Right atrium auricular region (tissue), 2 donors: Measurements from ENCODE around the gene GTPBP1. TPM values are rescaled to one million over a fixed set of nuclear protein-coding genes. Genes with fewer than 3 reads are reported as not detected.
A peak's percentile ranks its signal among the peaks of the same experiment; 100 is the strongest.

Experiments
- DNase-seq: peaks from one replicate; pipeline ENCODE4 v3.0.0-alpha.2; 2019; ENCODE audit warnings: low spot score
- H3K27ac ChIP-seq, 2 donors: fragments of 200-600 bp; sonication (generic); 1 replicate in 1 of 2; 2 replicates in 1 of 2; pipeline ENCODE4 v1.5.1; 2016 to 2019
- H3K27me3 ChIP-seq, 2 donors: fragments of 200-600 bp; sonication (generic); one replicate each; pipeline versions ENCODE4 v1.5.1 to v1.6.0; 2017 to 2019
- H3K36me3 ChIP-seq: fragments of 200-600 bp; sonication (generic); one replicate; pipeline ENCODE4 v1.5.1; 2016
- H3K4me1 ChIP-seq, 2 donors: fragments of 200-600 bp; sonication (generic); one replicate each; pipeline versions ENCODE4 v1.5.1 to v1.6.0; 2017 to 2019
- H3K4me3 ChIP-seq, 2 donors: fragments of 200-600 bp; sonication (generic); 1 replicate in 1 of 2; 2 replicates in 1 of 2; pipeline ENCODE4 v1.5.1; 2017 to 2019; ENCODE audit warnings: mild to moderate bottlenecking in 1 of 2, moderate library complexity in 1 of 2
- H3K9me3 ChIP-seq, 2 donors: fragments of 200-600 bp; sonication (generic); one replicate each; pipeline ENCODE4 v1.5.1; 2019
- total RNA-seq, 2 donors: library from RNA; depleted of rRNA; stranded (reverse); fragments of >200 nt; gene quantifications; one replicate each; pipeline ENCODE4 v1.1.0, GENCODE V29; 2016
- TF ChIP-seq, protein P1 (sequence below), 2 donors: fragments of 200-600 bp; sonication (generic); IDR thresholded peaks; one replicate each; pipeline ENCODE4 v1.5.1; 2019; ENCODE audit warnings: antibody characterized with exemption in 2 of 2

Gene GTPBP1
- total RNA-seq, 2 donors from 2014 or later: 23.2 to 32.2 TPM

DNA sequence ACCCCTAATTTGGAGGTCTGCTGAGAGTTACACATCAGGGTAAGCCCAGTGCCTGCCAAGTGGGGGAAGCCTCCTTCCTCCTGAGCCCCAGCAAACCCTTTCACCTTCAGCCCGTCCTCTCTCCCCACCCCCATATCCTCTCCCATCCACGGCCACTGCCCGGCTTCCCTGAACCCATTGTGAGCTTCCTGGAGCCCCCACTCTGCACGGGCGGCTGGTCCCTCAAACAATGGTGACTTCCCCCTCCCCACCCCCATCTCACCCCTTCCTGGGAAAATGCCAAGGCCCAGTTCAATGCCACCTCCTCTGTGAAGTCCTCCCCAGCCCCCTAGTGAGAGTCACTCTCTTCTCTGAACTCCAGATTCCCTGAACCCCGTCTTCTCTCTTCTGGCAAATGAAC is 70.3 kb downstream of the GTPBP1 start:
- TF ChIP-seq, protein P1, sequence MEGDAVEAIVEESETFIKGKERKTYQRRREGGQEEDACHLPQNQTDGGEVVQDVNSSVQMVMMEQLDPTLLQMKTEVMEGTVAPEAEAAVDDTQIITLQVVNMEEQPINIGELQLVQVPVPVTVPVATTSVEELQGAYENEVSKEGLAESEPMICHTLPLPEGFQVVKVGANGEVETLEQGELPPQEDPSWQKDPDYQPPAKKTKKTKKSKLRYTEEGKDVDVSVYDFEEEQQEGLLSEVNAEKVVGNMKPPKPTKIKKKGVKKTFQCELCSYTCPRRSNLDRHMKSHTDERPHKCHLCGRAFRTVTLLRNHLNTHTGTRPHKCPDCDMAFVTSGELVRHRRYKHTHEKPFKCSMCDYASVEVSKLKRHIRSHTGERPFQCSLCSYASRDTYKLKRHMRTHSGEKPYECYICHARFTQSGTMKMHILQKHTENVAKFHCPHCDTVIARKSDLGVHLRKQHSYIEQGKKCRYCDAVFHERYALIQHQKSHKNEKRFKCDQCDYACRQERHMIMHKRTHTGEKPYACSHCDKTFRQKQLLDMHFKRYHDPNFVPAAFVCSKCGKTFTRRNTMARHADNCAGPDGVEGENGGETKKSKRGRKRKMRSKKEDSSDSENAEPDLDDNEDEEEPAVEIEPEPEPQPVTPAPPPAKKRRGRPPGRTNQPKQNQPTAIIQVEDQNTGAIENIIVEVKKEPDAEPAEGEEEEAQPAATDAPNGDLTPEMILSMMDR (IDR thresholded peaks at IDR 0.05): no peak
- DNase-seq: no peak
- Histone ChIP-seq H3K4me3 (no peak overlapping the region), H3K27me3 (no peaks in the 10 kb centered on the region), H3K27ac (no peak overlapping the region), H3K36me3 (peaks cover 14% of the 10 kb centered on the region), H3K4me1 (peaks cover 0 to 21% of the 10 kb centered on the region in 2 donors), H3K9me3 (no peaks in the 10 kb centered on the region)

DNA sequence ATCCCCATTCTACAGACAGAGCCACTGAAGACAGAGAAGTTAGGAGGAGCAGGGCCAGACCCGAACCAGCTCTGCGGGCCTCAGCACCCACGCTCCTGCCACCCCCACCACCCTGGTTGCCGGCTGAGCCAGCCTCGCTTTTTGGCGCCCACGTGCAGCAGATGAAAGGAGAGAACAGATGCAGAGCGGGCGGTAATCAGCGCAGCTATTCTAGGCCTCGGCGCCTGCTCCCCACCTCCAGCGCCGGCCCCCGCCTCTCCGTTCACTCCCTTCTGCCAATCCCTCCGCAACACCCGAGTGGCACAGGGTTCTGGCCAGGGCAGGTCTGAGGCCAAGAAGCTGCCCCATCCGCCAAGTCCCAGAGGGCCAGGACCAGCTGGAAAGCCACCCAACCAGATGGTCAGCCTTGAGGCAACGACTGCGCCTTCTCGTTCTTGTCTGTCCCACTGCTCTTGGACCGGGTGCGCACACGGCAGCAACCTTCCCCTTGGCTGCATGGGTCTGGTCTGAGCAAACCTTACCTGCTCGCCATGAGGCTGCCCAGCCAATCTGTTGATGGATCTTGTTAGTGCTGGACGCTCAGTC is 71.4 kb downstream of the GTPBP1 start:
- no peak for DNase-seq
- TF ChIP-seq, protein P1 (IDR thresholded peaks at IDR 0.05): no peak
- no peaks in the 10 kb centered on the region for H3K9me3 ChIP-seq
- H3K27me3 ChIP-seq: no peaks in the 10 kb centered on the region
- peaks cover 0 to 32% of the 10 kb centered on the region in 2 donors for H3K4me1 ChIP-seq
- peaks cover 14% of the 10 kb centered on the region for H3K36me3 ChIP-seq
- no peak overlapping the region for H3K4me3 ChIP-seq
- H3K27ac ChIP-seq: peak overlapping the region in 1 of 2 donors; percentile 48

DNA sequence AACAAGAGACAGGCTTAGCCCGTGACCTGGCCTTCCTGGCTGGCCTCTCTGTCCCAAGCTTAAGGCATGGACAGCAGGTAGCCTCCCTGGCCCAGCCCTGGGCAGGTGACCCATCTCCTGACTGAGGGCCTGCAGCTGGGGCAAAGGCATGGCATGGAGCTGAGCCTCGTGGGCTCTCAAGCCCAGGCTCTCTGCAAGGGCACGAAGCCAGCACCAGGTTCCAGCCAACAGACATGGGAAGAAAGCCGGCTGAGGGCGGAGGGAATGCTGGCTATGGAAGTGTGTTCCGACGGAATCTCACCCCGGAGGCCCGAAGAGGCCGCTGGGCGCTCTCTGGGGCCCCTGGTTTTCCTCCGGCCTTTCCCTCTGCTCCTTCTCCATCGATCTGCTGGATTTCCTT is 75.3 kb downstream of the GTPBP1 start:
- Histone ChIP-seq H3K4me1 (peaks cover 0 to 65% of the 10 kb centered on the region in 2 donors), H3K9me3 (no peaks in the 10 kb centered on the region), H3K27me3 (no peaks in the 10 kb centered on the region), H3K36me3 (peaks cover 14% of the 10 kb centered on the region), H3K4me3 (no peak overlapping the region), H3K27ac (peak overlapping the region; percentile 81 to 93)
- TF ChIP-seq, protein P1 (IDR thresholded peaks at IDR 0.05): no peak
- no peak for DNase-seq

DNA sequence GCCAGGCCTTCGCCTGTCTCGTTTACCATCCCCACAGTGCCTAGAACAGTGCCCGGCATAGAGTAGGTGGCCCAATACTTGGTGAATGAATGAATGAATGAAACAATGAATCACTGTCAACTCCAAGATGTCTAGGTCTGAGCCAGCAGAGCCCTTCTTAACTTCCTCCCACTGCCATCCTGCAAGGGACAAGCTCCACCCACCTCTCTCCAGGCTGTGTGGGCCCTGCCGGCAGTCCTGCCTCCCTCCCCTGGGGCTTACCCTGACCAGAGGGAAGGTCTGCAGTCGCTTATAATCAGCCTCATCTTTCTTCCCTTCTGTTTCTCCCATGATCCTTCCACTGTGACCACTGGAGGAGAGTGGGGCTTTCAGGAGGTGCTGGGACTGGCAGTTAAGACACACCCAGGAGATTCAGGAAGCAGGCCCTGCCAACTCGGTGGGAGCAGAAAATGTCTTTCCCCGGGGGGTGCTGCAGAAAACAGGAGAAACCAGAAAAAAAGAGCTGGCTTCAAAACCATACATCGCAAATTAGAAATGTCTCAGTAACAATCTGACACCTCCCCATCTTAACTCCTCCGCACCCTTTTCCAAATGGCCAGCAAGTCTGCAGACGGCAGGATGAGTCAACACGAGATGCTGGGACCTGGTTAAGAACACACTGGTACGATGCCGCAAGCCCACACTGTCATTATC is 76.8 kb downstream of the GTPBP1 start:
- peaks cover 0 to 68% of the 10 kb centered on the region in 2 donors for H3K4me1 ChIP-seq
- no peaks in the 10 kb centered on the region for H3K27me3 ChIP-seq
- DNase-seq: no peak
- peak overlapping the region; percentile 81 to 93 for H3K27ac ChIP-seq
- peaks cover 14% of the 10 kb centered on the region for H3K36me3 ChIP-seq
- TF ChIP-seq, protein P1 (IDR thresholded peaks at IDR 0.05): no peak
- H3K4me3 ChIP-seq: no peak overlapping the region
- H3K9me3 ChIP-seq: no peaks in the 10 kb centered on the region

Other genes starting within 250 kb of the GTPBP1 start
- gene KDELR3, start 237.8 kb upstream of the GTPBP1 start, total RNA-seq: 1 to 10 TPM; 8.0 to 9.2 TPM
- gene DDX17, start 199.6 kb upstream of the GTPBP1 start, total RNA-seq: 100 to 1,000 TPM; 161 to 178 TPM
- gene DMC1, start 135.8 kb upstream of the GTPBP1 start, total RNA-seq: 10 to 100 TPM in 1 of 2 donors, under 1 TPM in 1; 0.82 to 16.3 TPM
- 1 to 10 TPM in 1 of 2 donors, under 1 TPM in 1; 0.70 to 1.1 TPM for gene FAM227A, start 49.6 kb upstream of the GTPBP1 start, total RNA-seq
- 10 to 100 TPM; 23.0 to 27.9 TPM for gene CBY1, start 49.3 kb upstream of the GTPBP1 start, total RNA-seq
- 10 to 100 TPM; 36.9 to 42.5 TPM for gene TOMM22, start 24.0 kb upstream of the GTPBP1 start, total RNA-seq
- gene JOSD1, start 5.0 kb upstream of the GTPBP1 start, total RNA-seq: 10 to 100 TPM; 20.0 to 37.3 TPM
- gene SUN2, start 50.1 kb downstream of the GTPBP1 start, total RNA-seq: 100 to 1,000 TPM; 155 to 252 TPM
- gene DNAL4, start 88.2 kb downstream of the GTPBP1 start, total RNA-seq: 10 to 100 TPM; 12.3 TPM
- 10 to 100 TPM; 18.0 to 24.6 TPM for gene NPTXR, start 138.1 kb downstream of the GTPBP1 start, total RNA-seq
- 10 to 100 TPM; 28.0 to 57.0 TPM for gene CBX6, start 166.3 kb downstream of the GTPBP1 start, total RNA-seq